Pericardium fibroblast (primary cell): Measurements from ENCODE around the gene NPR2. TPM values are rescaled to one million over a fixed set of nuclear protein-coding genes. Genes with fewer than 3 reads are reported as not detected.

ENCODE experiments used
- total RNA-seq: library from RNA; depleted of rRNA; stranded (reverse); fragments of >200 nt; gene quantifications from 2 replicates; pipeline ENCODE4 v1.2.3, GENCODE V29; 2015

The NPR2 gene
- 13.5 and 17.3 TPM in 2 replicates for total RNA-seq

DNA sequence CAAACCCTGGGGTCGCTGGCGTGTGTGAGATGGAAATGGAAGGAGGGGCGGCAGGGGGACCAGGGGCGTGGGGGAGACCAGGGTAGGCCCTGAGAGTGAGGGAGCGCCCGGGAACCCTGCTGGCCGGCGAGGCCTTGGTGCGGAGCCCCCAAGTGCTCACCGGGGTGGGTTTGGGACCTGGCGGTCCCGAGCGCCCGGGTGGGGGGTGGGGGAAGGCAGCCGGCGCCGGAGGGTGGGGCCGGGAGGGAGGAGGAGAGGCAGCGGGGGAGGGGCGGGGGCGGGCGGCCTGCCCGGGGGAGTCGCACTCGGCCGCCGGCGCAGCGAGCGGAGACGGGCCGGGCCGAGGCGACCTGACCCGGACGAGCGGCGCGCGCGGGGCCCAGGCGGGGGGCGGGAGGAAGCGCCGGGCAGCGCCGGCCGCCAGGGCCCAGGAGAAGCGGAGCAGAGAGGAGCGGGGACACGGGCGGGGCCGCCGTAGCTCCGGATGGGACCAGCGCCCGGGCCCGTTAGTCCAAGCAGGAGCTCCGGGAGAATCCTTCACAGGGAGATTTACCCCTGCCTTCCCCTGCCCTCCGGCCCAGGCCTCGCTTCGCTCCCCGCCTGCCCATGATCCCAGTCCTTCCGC lies at the start of gene NPR2:
Gene NPR2, plus strand, starts transcription at position 295 of the 625 bp plus-strand sequence. CDS start 818 bp downstream, outside the sequence.

DNA sequence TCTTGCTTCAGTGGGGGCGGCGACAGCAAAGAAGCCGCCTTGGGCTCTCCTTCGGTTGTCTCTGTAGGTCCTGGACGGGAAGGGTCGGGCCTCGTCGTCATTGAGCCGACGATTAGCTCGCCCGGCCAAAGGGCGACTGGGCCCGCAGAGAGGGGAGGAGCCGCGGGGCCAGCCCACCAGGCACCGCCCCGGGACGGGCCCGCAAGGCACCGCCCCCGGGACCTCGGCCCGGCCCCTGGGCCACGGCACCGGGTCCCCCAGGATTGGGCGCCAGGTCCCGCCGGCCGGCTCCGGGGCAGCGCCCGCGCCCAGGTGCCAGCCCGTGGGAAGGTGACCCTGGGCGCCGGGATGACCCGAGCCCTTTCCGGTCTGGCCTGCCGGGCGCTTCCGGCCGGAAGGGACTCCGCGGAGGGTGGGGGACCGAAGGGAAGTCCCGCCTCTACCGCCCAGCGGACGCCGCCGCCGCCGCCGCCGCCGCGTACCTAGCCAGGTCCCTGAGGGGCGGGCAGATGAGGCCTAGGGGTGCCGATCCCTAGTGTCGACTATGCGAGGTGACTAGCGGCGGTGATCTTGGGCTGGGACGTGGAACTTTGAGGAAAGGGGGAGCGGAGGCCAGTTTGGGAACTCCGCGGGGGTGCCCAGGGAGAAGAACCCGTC lies 42.4 kb upstream of the NPR2 start, which contains the start of the genes GBA2 and RGP1:
Gene GBA2, minus strand, starts transcription at position 371 of the 657 bp plus-strand sequence. CDS start 524 bp downstream, outside the sequence.
Gene RGP1, plus strand, starts transcription at position 430 of the 657 bp plus-strand sequence. CDS start 469 bp downstream, outside the sequence.

DNA sequence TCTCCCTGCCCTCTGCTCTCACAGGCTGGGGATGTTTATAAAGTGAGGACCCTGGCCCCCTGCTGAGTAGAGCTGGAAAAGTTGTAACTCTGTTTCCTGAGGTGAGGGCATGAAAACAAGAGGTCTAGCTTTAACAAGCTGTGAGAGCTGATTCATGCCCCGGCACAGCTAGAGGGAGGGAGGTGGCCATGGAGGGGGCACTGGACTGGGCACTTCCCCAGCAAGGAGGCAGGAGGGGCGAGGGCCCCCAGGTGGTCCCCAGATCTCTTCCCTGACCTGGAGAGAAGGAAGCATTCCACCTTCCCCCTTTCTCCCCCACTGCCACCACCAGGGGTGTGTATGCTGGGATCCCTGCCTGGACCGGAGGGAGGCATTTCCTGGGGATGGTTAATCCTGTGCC lies 37.1 kb upstream of the NPR2 start, which contains the start of gene MSMP:
Gene MSMP, minus strand, starts transcription at position 13 of the 400 bp plus-strand sequence. CDS start 147 bp downstream, outside the sequence.

DNA sequence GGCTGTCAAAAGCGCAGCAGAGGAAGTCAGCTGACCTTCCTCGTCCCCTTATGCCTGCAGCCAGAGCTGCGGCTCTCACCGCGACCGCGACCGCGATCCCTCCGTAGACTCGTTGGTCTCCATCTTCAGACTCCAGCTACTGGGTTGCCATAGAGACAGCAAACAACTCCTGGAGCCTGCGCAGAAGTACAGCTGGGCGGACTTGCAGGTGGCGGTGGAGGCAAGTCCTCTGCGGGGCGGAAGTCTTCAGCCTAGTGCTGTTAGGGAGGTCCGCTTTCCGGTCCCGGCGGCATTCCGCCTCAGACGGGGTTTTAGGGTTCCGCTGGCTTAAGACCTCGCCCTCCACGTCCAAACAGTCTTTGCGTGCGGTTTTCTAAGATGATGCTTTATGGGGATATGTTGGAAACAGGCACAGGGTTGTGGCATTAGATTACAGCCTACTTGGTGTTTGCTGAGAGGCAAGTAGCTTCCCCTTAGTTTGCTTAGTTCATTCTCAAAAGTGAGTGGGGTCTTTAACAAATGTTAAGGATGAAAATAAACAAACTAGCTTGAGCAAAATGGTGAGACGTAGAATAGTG lies 20.7 kb downstream of the NPR2 start, which contains the start of gene SPAG8:
Gene SPAG8, minus strand, starts transcription at position 238 of the 578 bp plus-strand sequence. Its CDS starts 115 bp downstream, at position 123.

DNA sequence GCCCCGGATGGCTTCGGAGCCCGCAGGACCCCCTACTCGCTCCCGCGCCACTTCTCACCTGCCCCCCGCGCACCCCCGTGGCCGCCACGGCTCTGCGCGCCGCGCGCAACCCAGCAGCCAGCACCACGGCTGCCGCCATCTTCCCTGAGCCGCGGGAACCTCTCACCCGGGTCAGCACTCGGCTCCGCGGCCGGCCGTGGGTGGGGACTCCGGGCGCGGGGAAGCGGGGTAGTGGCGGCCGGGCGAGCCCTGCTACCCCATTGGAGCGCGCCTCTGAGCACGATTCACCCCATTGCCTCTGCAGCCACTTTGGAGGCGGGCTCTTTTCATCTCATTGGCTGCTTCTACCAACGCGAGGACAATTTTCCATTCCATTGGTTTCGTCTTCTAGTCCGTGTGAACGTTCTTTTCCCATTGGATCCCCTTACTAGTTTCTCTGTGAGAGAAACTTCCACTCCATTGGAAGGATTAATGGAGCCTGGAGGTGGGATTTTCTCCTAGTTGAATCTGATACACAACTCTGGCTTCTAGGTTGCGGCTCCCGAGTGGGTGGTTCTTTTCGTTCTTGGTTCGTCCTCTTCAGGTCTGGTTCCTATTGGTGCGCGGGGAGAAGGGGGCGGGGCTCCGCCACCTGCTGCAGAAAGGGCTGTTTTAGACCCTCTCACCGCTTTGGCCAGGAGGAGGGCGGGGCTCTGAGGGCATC lies 23.6 kb downstream of the NPR2 start, which contains the start of gene HINT2:
Gene HINT2, minus strand, starts transcription at position 202 of the 703 bp plus-strand sequence. Its CDS starts 63 bp downstream, at position 139.

DNA sequence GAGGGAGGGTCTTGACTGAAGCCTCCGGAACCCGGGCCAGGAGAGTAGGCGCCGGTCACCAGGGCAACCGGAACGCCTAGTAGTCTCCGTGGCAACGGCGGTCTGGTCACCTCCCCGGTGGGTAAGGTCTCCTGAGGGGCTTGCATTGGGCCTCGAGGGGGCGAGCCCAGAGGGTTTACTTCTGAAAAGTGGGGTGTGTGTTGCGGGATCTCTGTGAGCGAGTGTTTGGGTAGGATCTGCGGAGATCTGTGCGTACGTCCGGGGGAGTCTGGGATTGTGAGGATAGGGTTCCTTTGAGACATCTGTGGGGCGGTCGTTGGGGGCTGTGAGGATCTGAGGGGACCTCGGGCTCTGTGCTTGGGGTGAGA lies 37.3 kb downstream of the NPR2 start, which contains the start of gene FAM221B:
Gene FAM221B, minus strand, starts transcription at position 17 of the 368 bp plus-strand sequence. CDS start 2,571 bp downstream, outside the sequence.

DNA sequence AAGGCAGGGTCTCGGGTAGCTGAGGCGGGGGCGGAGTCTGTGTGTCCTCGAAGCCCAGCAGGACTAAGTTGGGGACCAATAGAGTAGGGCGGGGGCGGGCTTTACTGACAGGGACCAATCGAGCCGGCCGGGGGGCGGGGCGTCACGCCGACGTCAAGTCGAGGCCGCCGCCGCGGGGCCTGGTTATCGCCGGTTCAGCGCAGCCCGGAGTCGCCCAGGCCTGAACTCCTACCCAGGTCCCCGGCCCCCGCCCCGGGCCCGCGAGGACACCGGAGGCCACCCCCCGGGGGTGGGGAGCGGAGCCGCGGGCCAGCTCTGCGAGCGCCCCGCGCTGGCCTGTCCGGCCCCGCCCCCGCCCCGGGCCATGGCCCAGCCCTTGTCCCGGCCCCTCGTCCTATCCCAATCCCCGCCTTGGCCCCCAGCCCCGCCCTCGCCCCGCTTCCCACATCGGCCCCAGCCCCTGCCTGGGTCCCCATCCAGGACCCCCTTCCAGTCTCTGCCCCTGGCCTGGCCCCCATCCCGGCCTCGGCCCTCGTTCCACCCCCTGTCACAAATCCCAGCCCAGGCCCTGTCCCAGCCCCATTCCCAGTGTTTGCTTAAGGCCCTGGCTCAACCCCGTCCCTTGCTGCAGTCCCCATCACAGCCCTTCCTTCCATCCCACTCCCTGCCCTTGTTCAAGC lies 37.8 kb downstream of the NPR2 start, which contains the start of gene TMEM8B:
Gene TMEM8B, plus strand, starts transcription at position 145 of the 680 bp plus-strand sequence. Its CDS starts 220 bp downstream, at position 365.

Other genes with a start within 250 kb of the NPR2 start
- 20.8 and 31.1 TPM in 2 replicates for gene TESK1, start 186.3 kb upstream of the NPR2 start, total RNA-seq
- 1.6 and 2.2 TPM in 2 replicates for gene CD72, start 173.2 kb upstream of the NPR2 start, total RNA-seq
- not detected in 2 replicates for gene SIT1, start 140.7 kb upstream of the NPR2 start, total RNA-seq
- 6,385 and 12,356 TPM in 2 replicates for gene RMRP, start 133.6 kb upstream of the NPR2 start, total RNA-seq
- gene CCDC107, start 133.3 kb upstream of the NPR2 start, total RNA-seq, result 18.2 and 31.6 TPM in 2 replicates
- gene ARHGEF39, start 126.4 kb upstream of the NPR2 start, total RNA-seq, result 0.23 and 1.5 TPM in 2 replicates
- gene CA9, start 117.7 kb upstream of the NPR2 start, total RNA-seq, result 0.77 and 2.9 TPM in 2 replicates
- gene TPM2, start 101.7 kb upstream of the NPR2 start, total RNA-seq, result 655 and 1,286 TPM in 2 replicates
- gene TLN1, start 59.4 kb upstream of the NPR2 start, total RNA-seq, result 204 and 344 TPM in 2 replicates
- gene CREB3, start 58.9 kb upstream of the NPR2 start, total RNA-seq, result 50.4 and 62.5 TPM in 2 replicates
- gene GBA2, start 42.4 kb upstream of the NPR2 start, total RNA-seq, result 18.2 and 22.5 TPM in 2 replicates
- gene RGP1, start 42.3 kb upstream of the NPR2 start, total RNA-seq, result 11.3 and 14.5 TPM in 2 replicates
- gene MSMP, start 37.3 kb upstream of the NPR2 start, total RNA-seq, result not detected in 2 replicates
- gene SPAG8, start 20.7 kb downstream of the NPR2 start, total RNA-seq, result 0.09 and 0.82 TPM in 2 replicates
- gene HINT2, start 23.5 kb downstream of the NPR2 start, total RNA-seq, result 14.8 and 17.4 TPM in 2 replicates
- gene FAM221B, start 37.1 kb downstream of the NPR2 start, total RNA-seq, result not detected in 2 replicates
- 5.8 and 6.0 TPM in 2 replicates for gene TMEM8B, start 37.6 kb downstream of the NPR2 start, total RNA-seq
- gene OR13J1, start 78.8 kb downstream of the NPR2 start, total RNA-seq, result not detected in 2 replicates
- gene HRCT1, start 114.6 kb downstream of the NPR2 start, total RNA-seq, result 1.4 and 3.3 TPM in 2 replicates
- 1.3 TPM in 1 of 2 replicates, not detected in the other for gene SPAAR, start 117.9 kb downstream of the NPR2 start, total RNA-seq
- not detected in 2 replicates for gene OR2S2, start 166.6 kb downstream of the NPR2 start, total RNA-seq
- gene RECK, start 245.3 kb downstream of the NPR2 start, total RNA-seq, result 34.8 and 44.2 TPM in 2 replicates